ENCODE data around the gene PECR.
"Not testable (repeated sequence)": the region's sequence is repeated elsewhere in the genome, so short reads cannot be mapped to it uniquely, and the experiment has no call there.

PECR gene

DNA sequence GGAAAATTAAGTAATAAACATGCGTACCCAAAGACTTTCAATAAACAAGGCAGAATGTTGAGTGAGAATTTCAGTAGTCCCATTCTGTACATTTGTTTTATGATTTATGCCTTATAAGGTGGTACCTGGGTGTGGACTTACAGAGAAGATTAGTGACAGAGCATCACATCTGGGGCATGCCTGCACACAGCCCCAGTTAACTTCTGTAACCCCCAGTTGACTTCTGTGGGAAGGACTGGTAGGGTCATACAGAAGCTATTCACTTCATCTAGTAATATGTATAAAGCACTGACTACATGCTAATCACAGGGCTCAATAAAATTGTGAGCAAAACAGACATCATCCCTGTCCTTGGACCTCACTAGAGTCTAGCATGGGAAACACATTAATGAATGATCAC lies 84.4 kb downstream of the PECR start:
- no peak for DNase-seq

DNA sequence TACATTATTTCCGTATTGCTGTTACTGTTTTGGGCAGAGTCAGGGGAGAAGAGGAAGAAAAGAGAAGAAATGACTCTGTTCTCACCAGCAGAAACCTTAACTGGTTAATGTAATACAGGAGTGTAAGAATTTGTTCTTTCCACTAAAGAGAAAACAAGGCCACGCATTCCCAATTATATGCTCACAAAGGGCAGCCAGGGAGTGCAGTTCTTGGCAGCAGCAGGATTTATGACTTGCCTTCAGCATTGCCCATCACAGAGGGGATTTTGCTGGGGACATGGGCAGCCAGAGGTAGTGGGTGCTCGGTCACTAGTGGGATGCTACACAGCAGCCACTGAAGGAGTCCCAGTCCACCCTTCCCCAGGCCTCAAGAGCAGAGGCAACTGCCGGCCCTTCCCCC lies 86.7 kb downstream of the PECR start:
- DNase-seq: no peak

- not testable (repeated sequence) for DNase-seq
Observed at GRCh38 chr2:215988556-215989207, 92.9 kb downstream of the PECR start.
